ENCODE results near the gene ORM1. TPM values are rescaled to one million over a fixed set of nuclear protein-coding genes. Genes with fewer than 3 reads are reported as not detected.

Gene ORM1
- polyA plus RNA-seq, 3 donors = 2.2 to 4.9 (median 2.8) TPM

DNA sequence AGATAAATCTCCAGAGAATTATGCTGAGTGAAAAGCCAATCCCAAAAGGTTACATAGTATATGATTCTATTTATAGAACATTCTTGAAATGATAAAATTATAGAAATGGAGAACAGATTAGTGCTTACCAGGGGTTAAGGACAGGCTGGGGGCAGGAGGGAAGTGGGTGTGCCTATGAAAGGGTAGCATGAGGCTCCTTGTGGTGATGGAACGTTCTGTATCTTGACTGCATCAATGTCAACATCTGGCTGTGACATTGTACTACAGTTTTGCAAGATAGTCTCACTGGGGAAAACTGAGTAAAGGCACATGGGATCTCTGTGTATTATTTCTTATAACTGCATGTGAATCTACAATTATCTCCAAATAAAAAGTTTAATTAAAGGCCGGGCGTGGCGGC is 29.0 kb downstream of the ORM1 start:
- Histone ChIP-seq H3K4me3 (replicated peaks in 1 of 3; ENCODE audit: low read depth in 2 of 3, low read length in 3 of 3) (no peak overlapping the region), H3K9ac (ENCODE audit: insufficient read depth, low read length, poor library complexity, severe bottlenecking) (no peak overlapping the region), H2AFZ (ENCODE audit: insufficient read depth, low read depth, low read length, poor library complexity, severe bottlenecking) (no peak overlapping the region), H3K79me2 (ENCODE audit: insufficient read depth, low read length) (peaks cover 25% of the 10 kb centered on the region), H3K4me2 (replicated peaks; ENCODE audit: extremely low read depth, low read length, poor library complexity, severe bottlenecking) (no peak overlapping the region), H3K27me3 (ENCODE audit: control insufficient read depth in 2 of 2, insufficient read depth in 2 of 2, low read length in 2 of 2) (no peaks in the 10 kb centered on the region), H3K9me3 (replicated peaks in 1 of 2; ENCODE audit: control insufficient read depth in 1 of 2, insufficient read depth in 1 of 2, low read length in 2 of 2) (no peaks in the 10 kb centered on the region), H4K20me1 (ENCODE audit: insufficient read depth, low read length) (peaks cover 88% of the 10 kb centered on the region), H3K36me3 (replicated peaks in 1 of 2; ENCODE audit: control insufficient read depth in 1 of 2, insufficient read depth in 2 of 2, low read length in 2 of 2) (peaks cover 94 to 98% of the 10 kb centered on the region in 2 donors), H3K4me1 (ENCODE audit: control insufficient read depth in 1 of 2, insufficient read depth in 2 of 2, low read length in 2 of 2) (no peaks in the 10 kb centered on the region), H3K27ac (ENCODE audit: low read depth in 1 of 2, low read length in 2 of 2) (no peak overlapping the region)
- DNase-seq = no peak
- TF ChIP-seq, protein P1, sequence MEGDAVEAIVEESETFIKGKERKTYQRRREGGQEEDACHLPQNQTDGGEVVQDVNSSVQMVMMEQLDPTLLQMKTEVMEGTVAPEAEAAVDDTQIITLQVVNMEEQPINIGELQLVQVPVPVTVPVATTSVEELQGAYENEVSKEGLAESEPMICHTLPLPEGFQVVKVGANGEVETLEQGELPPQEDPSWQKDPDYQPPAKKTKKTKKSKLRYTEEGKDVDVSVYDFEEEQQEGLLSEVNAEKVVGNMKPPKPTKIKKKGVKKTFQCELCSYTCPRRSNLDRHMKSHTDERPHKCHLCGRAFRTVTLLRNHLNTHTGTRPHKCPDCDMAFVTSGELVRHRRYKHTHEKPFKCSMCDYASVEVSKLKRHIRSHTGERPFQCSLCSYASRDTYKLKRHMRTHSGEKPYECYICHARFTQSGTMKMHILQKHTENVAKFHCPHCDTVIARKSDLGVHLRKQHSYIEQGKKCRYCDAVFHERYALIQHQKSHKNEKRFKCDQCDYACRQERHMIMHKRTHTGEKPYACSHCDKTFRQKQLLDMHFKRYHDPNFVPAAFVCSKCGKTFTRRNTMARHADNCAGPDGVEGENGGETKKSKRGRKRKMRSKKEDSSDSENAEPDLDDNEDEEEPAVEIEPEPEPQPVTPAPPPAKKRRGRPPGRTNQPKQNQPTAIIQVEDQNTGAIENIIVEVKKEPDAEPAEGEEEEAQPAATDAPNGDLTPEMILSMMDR (IDR thresholded peaks at IDR 0.05) = no peak
- intact Hi-C loops (cut with micrococcal nuclease) = no loop called here
- WGBS (ENCODE audit: insufficient coverage) = 0% methylated on average over 1 of the region's 4 CpGs
- no peak overlapping the region for H3K4me3 Mint-ChIP-seq
- H3K27me3 Mint-ChIP-seq (ENCODE audit: low read depth in 3 of 3) = no peaks in the 10 kb centered on the region
- peaks cover 82 to 96% of the 10 kb centered on the region in 2 donors for H3K36me3 Mint-ChIP-seq
- H3K9me3 Mint-ChIP-seq = no peaks in the 10 kb centered on the region
- peak overlapping the region in 2 of 7 donors; percentile 12 to 59 for H3K27ac Mint-ChIP-seq
- peaks cover 17% of the 10 kb centered on the region for H3K4me1 Mint-ChIP-seq

DNA sequence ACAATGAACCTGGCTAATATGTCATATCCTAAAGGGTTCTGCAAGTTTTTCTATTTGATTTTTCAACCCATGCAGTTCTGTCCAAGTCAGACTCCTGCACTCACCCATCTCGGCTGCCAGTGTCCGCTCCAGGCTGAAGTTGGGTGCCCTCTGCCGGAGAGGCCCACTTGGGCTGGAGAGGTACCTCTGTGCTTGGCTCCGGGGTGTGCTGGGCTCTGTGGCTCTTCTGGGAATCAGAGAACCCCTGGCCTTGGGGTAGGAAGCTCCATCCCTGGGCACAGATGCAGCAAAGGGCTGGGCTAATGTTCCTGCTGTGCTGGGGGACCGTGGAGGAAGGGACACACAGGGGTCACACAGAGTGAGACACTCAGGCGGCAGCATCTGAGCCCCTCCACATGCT is 32.9 kb downstream of the ORM1 start:
- Mint-ChIP-seq H3K36me3 (peaks cover 83 to 97% of the 10 kb centered on the region in 2 donors), H3K27ac (peak overlapping the region in 2 of 7 donors; percentile 10 to 74), H3K4me1 (peaks cover 2% of the 10 kb centered on the region), H3K9me3 (no peaks in the 10 kb centered on the region), H3K4me3 (no peak overlapping the region), H3K27me3 (ENCODE audit: low read depth in 3 of 3) (no peaks in the 10 kb centered on the region)
- Histone ChIP-seq H3K4me3 (replicated peaks in 1 of 3; ENCODE audit: low read depth in 2 of 3, low read length in 3 of 3) (no peak overlapping the region), H3K9me3 (replicated peaks in 1 of 2; ENCODE audit: control insufficient read depth in 1 of 2, insufficient read depth in 1 of 2, low read length in 2 of 2) (no peaks in the 10 kb centered on the region), H3K4me2 (replicated peaks; ENCODE audit: extremely low read depth, low read length, poor library complexity, severe bottlenecking) (no peak overlapping the region), H3K36me3 (replicated peaks in 1 of 2; ENCODE audit: control insufficient read depth in 1 of 2, insufficient read depth in 2 of 2, low read length in 2 of 2) (peaks cover 96 to 98% of the 10 kb centered on the region in 2 donors), H3K27ac (ENCODE audit: low read depth in 1 of 2, low read length in 2 of 2) (peak overlapping the region in 1 of 2 donors; percentile 62), H3K4me1 (ENCODE audit: control insufficient read depth in 1 of 2, insufficient read depth in 2 of 2, low read length in 2 of 2) (no peaks in the 10 kb centered on the region), H3K79me2 (ENCODE audit: insufficient read depth, low read length) (peaks cover 46% of the 10 kb centered on the region), H3K9ac (ENCODE audit: insufficient read depth, low read length, poor library complexity, severe bottlenecking) (no peak overlapping the region), H3K27me3 (ENCODE audit: control insufficient read depth in 2 of 2, insufficient read depth in 2 of 2, low read length in 2 of 2) (no peaks in the 10 kb centered on the region), H2AFZ (ENCODE audit: insufficient read depth, low read depth, low read length, poor library complexity, severe bottlenecking) (no peak overlapping the region), H4K20me1 (ENCODE audit: insufficient read depth, low read length) (peaks cover 92% of the 10 kb centered on the region)
- intact Hi-C loops (cut with micrococcal nuclease) = no loop called here
- 96% methylated on average over 3 of the region's 6 CpGs for WGBS (ENCODE audit: insufficient coverage)
- no peak for DNase-seq
- TF ChIP-seq, protein P1 (IDR thresholded peaks at IDR 0.05) = no peak
